A673 (cell line): ENCODE measurements around the gene ADAMTS9. TPM values are rescaled to one million over a fixed set of nuclear protein-coding genes. Genes with fewer than 3 reads are reported as not detected.

Experiments used
- BruUV-seq: library from RNA; stranded (reverse); fragments of 400-500 nt; replicated peaks from 2 replicates; lab custom pipeline; 2021; lab: Mats Ljungman, UMichigan
- CTCF ChIA-PET: fragments of 300-600 bp; sonication (Branson Sonifier 250); formaldehyde crosslinking; loops from one replicate; lab custom pipeline; 2022; ENCODE audit warnings: antibody characterized with exemption; lab: Charles Lee
- POLR2A ChIA-PET: fragments of 300-600 bp; sonication (Branson Sonifier 250); formaldehyde crosslinking; loops from one replicate; lab custom pipeline; 2022; ENCODE audit warnings: antibody characterized with exemption; ENCODE audit not compliant: low non-redundant PET; lab: Charles Lee
- DNase-seq: peaks from one replicate; pipeline ENCODE4 v3.0.0-alpha.2; 2015; ENCODE audit warnings: low spot score
- H3K27ac ChIP-seq: fragments of 200-600 bp; sonication (generic); 2 replicates; pipeline ENCODE4 v1.5.1; 2016; ENCODE audit warnings: mixed run types, low read depth, mild to moderate bottlenecking, mixed read lengths, antibody characterized with exemption, low read length; ENCODE audit not compliant: poor library complexity, severe bottlenecking
- H3K27me3 ChIP-seq: fragments of 200-600 bp; sonication (generic); replicated peaks from 2 replicates; pipeline ENCODE4 v1.6.1; 2017; ENCODE audit warnings: mixed run types, low read depth, mild to moderate bottlenecking, mixed read lengths, antibody characterized with exemption, low read length; ENCODE audit not compliant: insufficient read depth, poor library complexity
- H3K36me3 ChIP-seq: fragments of 200-600 bp; sonication (generic); 2 replicates; pipeline ENCODE4 v1.6.1; 2016; ENCODE audit warnings: mixed run types, mild to moderate bottlenecking, mixed read lengths, antibody characterized with exemption, low read length; ENCODE audit not compliant: insufficient read depth, poor library complexity, severe bottlenecking
- H3K4me1 ChIP-seq: fragments of 200-600 bp; sonication (generic); 2 replicates; pipeline ENCODE4 v1.6.1; 2017; ENCODE audit warnings: mixed run types, mild to moderate bottlenecking, mixed read lengths, antibody characterized with exemption, low read length; ENCODE audit not compliant: insufficient read depth, poor library complexity, severe bottlenecking
- H3K4me3 ChIP-seq: fragments of 200-600 bp; sonication (generic); 2 replicates; pipeline ENCODE4 v1.5.1; 2016; ENCODE audit warnings: low read depth, mixed run types, mild to moderate bottlenecking, mixed read lengths, low read length; ENCODE audit not compliant: poor library complexity, severe bottlenecking
- H3K9me3 ChIP-seq: fragments of 200-600 bp; sonication (generic); 2 replicates; pipeline ENCODE4 v1.6.1; 2016; ENCODE audit warnings: mixed run types, low read depth, mild to moderate bottlenecking, mixed read lengths, antibody characterized with exemption, low read length; ENCODE audit not compliant: poor library complexity, severe bottlenecking
- EZH2 ChIP-seq: fragments of 200-600 bp; sonication (generic); IDR thresholded peaks from 2 replicates; pipeline ENCODE4 v1.6.1; 2017; ENCODE audit warnings: borderline replicate concordance, low read depth, mild to moderate bottlenecking, mixed read lengths, antibody characterized with exemption, low read length; ENCODE audit not compliant: poor library complexity, severe bottlenecking
- intact Hi-C: fragments of 100-400 bp; cut with micrococcal nuclease; formaldehyde crosslinking; loops from one replicate; pipeline ENCODE4 v1.10.0; 2022; ENCODE audit not compliant: unreplicated experiment
- total RNA-seq: library from RNA; stranded (reverse); gene quantifications from 2 replicates; pipeline ENCODE4 v1.2.3, GENCODE V29; 2021
- TF ChIP-seq, protein P1 (sequence below): fragments of 300-800, 200-600 bp; sonication (generic); conservative IDR thresholded peaks from 2 replicates; pipeline ENCODE4 v1.5.1; 2017; ENCODE audit warnings: low read depth, mild to moderate bottlenecking, antibody characterized with exemption, low read length, moderate library complexity, mixed read lengths

The ADAMTS9 gene
- total RNA-seq, 1 experiment from 2014 or later, result 0.26 TPM

DNA sequence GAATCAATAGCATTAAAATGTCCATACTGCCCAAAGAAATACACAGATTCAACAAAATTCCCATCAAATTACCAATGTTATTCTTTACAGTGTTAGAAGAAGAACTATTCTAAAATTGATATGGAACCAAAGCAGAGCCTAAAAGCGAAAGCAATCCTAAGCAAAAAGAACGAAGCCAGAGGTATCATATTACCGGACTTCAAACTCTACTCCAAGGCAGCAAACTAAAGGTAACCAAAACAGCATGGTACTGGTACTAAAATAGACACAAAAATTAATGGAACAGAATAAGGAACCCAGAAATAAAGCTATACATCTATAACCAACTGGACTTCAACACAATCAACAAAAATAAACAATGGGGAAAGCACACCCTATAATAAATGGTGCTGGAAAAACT is 167.5 kb downstream of the ADAMTS9 start:
- Histone ChIP-seq H3K27ac (no peak overlapping the region), H3K4me3 (no peak overlapping the region), H3K36me3 (no peaks in the 10 kb centered on the region), H3K4me1 (no peaks in the 10 kb centered on the region), H3K9me3 (no peaks in the 10 kb centered on the region), H3K27me3 (no peaks in the 10 kb centered on the region)
- TF ChIP-seq EZH2, result no peak
- TF ChIP-seq, protein P1, sequence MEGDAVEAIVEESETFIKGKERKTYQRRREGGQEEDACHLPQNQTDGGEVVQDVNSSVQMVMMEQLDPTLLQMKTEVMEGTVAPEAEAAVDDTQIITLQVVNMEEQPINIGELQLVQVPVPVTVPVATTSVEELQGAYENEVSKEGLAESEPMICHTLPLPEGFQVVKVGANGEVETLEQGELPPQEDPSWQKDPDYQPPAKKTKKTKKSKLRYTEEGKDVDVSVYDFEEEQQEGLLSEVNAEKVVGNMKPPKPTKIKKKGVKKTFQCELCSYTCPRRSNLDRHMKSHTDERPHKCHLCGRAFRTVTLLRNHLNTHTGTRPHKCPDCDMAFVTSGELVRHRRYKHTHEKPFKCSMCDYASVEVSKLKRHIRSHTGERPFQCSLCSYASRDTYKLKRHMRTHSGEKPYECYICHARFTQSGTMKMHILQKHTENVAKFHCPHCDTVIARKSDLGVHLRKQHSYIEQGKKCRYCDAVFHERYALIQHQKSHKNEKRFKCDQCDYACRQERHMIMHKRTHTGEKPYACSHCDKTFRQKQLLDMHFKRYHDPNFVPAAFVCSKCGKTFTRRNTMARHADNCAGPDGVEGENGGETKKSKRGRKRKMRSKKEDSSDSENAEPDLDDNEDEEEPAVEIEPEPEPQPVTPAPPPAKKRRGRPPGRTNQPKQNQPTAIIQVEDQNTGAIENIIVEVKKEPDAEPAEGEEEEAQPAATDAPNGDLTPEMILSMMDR, result no peak
- intact Hi-C loops, result no loop called here
- DNase-seq, result no peak
- BruUV-seq, result no TSS peak
- CTCF ChIA-PET, result no interaction called here
- POLR2A ChIA-PET, result no interaction called here

GRCh38 chr3:64518950-64519349 is 168.8 kb downstream of the ADAMTS9 start:
- Histone ChIP-seq H3K27ac (no peak overlapping the region), H3K27me3 (no peaks in the 10 kb centered on the region), H3K36me3 (no peaks in the 10 kb centered on the region), H3K4me1 (no peaks in the 10 kb centered on the region), H3K9me3 (no peaks in the 10 kb centered on the region), H3K4me3 (no peak overlapping the region)
- BruUV-seq, result no TSS peak
- POLR2A ChIA-PET, result no interaction called here
- DNase-seq, result no peak
- intact Hi-C loops, result no loop called here
- TF ChIP-seq, protein P1, result no peak
- no peak for TF ChIP-seq EZH2
- CTCF ChIA-PET, result no interaction called here

DNA sequence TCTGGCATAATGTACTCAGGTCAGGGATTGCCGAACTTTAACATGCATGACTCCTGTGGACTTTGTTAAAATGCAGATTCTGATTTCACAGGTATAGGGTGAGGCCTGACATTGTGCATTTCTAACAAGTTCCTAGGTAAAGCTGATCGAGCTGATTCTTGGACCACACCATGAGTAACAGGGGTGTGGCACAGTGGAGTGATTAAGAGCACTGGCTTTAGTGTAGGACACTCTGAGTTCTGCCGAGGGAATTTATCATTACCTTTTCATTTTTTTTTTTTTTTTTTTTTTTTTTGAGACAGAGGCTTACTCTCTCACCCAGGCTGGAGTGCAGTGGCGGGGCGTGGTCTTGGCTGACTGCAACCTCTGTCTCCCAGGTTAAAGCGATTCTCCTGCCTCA is 169.3 kb downstream of the ADAMTS9 start:
- POLR2A ChIA-PET, result interaction anchor here (0.6 kb wide), 1 partner anchor 28 kb away, joined by 3 read pairs; no protein-coding TSS in a partner anchor
- no TSS peak for BruUV-seq

More for the DNA sequence above, 169.3 kb downstream of the ADAMTS9 start:
- no peak overlapping the region for H3K4me3 ChIP-seq
- H3K4me1 ChIP-seq, result no peaks in the 10 kb centered on the region
- CTCF ChIA-PET, result no interaction called here
- TF ChIP-seq, protein P1, result no peak
- TF ChIP-seq EZH2, result no peak
- no peak overlapping the region for H3K27ac ChIP-seq
- H3K36me3 ChIP-seq, result no peaks in the 10 kb centered on the region
- no peaks in the 10 kb centered on the region for H3K27me3 ChIP-seq
- intact Hi-C loops, result no loop called here
- no peak for DNase-seq
- no peaks in the 10 kb centered on the region for H3K9me3 ChIP-seq
